ENCODE results near the gene SLC30A5. TPM values are rescaled to one million over a fixed set of nuclear protein-coding genes. Genes with fewer than 3 reads are reported as not detected.

The SLC30A5 gene
- polyA plus RNA-seq, 4 donors: 85.0 to 103 (median 94.8) TPM

DNA sequence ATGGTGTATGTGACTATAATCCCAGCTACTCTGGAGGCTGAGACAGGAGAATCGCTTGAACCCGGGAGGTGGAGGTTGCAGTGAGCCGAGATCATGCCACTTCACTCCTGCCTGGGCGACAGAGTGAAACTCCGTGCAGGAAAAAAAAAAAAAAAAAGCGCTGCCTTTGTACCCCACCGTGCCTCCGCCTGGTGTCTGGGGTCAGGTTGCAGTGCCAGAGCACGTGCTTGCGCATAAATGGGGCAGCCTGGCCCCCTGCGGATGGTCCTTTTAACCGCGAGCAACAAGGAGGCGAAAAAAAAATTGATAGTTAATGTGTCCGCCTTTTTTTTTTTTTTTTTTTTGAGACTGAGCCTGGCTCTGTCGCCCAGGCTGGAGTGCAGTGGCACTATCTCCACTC is 66.8 kb downstream of the SLC30A5 start:
- no peak for DNase-seq (ENCODE audit: low read depth in 4 of 4, low spot score in 3 of 4)

- DNase-seq (ENCODE audit: low read depth in 4 of 4, low spot score in 3 of 4): peak; percentile 87 to 93 (median 92)
Observed at GRCh38 chr5:69166686-69167492, 73.1 kb downstream of the SLC30A5 start, which contains the start of gene CCNB1. TSS of gene CCNB1 (plus strand) at chr5:69167150. CDS start at chr5:69167263, 113 bp downstream.

GRCh38 chr5:69167493-69167855 is 73.7 kb downstream of the SLC30A5 start:
- no peak for DNase-seq (ENCODE audit: low read depth in 4 of 4, low spot score in 3 of 4)

DNA sequence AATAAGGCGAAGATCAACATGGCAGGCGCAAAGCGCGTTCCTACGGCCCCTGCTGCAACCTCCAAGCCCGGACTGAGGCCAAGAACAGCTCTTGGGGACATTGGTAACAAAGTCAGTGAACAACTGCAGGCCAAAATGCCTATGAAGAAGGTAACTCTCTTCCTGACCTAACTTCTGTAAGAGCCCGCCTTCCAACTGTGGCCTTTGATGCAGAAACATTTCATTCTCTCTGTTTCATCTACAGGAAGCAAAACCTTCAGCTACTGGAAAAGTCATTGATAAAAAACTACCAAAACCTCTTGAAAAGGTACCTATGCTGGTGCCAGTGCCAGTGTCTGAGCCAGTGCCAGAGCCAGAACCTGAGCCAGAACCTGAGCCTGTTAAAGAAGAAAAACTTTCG is 74.1 kb downstream of the SLC30A5 start:
- no peak for DNase-seq (ENCODE audit: low read depth in 4 of 4, low spot score in 3 of 4)

- no peak for DNase-seq (ENCODE audit: low read depth in 4 of 4, low spot score in 3 of 4)
Observed at GRCh38 chr5:69170495-69170894, 76.7 kb downstream of the SLC30A5 start.

DNA sequence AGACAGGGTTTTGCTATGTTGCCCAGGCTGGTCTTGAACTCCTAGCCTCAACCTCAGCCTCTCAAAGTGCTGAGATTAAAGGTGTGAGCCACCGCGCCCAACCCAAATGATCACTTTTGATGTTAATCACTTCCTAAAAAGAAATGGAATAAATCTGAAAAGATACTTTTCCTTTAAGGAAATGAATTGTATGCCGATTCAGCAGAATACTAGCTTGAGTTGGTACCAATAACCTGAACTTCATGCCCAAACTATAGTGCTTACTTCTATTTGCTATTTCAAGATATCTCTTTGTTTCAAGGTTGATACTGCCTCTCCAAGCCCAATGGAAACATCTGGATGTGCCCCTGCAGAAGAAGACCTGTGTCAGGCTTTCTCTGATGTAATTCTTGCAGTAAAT is 77.2 kb downstream of the SLC30A5 start:
- DNase-seq (ENCODE audit: low read depth in 4 of 4, low spot score in 3 of 4): no peak

Other genes with a start within 250 kb of the SLC30A5 start
- 10 to 100 TPM; 72.0 to 96.2 (median 93.6) TPM for gene CCNB1, start 73.1 kb downstream of the SLC30A5 start, polyA plus RNA-seq (ENCODE audit: insufficient read length in 4 of 4)
- gene CENPH, start 95.6 kb downstream of the SLC30A5 start, polyA plus RNA-seq (ENCODE audit: insufficient read length in 4 of 4): 10 to 100 TPM; 20.7 to 33.7 (median 25.3) TPM
- gene CDK7, start 140.9 kb downstream of the SLC30A5 start, polyA plus RNA-seq (ENCODE audit: insufficient read length in 4 of 4): 10 to 100 TPM; 25.7 to 46.3 (median 41.9) TPM
- 10 to 100 TPM in 3 of 4 donors, 1 to 10 TPM in 1; 9.8 to 15.7 (median 10.9) TPM for gene CCDC125, start 238.8 kb downstream of the SLC30A5 start, polyA plus RNA-seq (ENCODE audit: insufficient read length in 4 of 4)

Measured in left renal pelvis (tissue), 4 donors.